Astrocyte of the cerebellum (primary cell): Measurements from ENCODE around the gene DCPS.

Source experiments
- DNase-seq: peaks from one replicate; pipeline ENCODE4 v3.0.0-alpha.2; 2011; ENCODE audit warnings: low read depth
- H3K4me3 ChIP-seq: 2 replicates; pipeline ENCODE4 v1.5.1; 2011; ENCODE audit warnings: mild to moderate bottlenecking, low read depth, low read length, moderate library complexity
- CTCF ChIP-seq: IDR thresholded peaks from 2 replicates; pipeline ENCODE4 v1.5.1; 2012; ENCODE audit warnings: low read length, low read depth, moderate library complexity, mild to moderate bottlenecking; ENCODE audit errors: missing control alignments
- in situ Hi-C: cut with HindIII; loops from 2 replicates; pipeline ENCODE4 v1.10.0; 2017; ENCODE audit warnings: low sequenced_read_pairs

The DCPS gene

GRCh38 chr11:126352163-126352562, 48.3 kb downstream of the DCPS start:
- DNase-seq = no peak
- H3K4me3 ChIP-seq = no peak overlapping the region
- in situ Hi-C loops = no loop called here
- TF ChIP-seq CTCF = no peak

DNA sequence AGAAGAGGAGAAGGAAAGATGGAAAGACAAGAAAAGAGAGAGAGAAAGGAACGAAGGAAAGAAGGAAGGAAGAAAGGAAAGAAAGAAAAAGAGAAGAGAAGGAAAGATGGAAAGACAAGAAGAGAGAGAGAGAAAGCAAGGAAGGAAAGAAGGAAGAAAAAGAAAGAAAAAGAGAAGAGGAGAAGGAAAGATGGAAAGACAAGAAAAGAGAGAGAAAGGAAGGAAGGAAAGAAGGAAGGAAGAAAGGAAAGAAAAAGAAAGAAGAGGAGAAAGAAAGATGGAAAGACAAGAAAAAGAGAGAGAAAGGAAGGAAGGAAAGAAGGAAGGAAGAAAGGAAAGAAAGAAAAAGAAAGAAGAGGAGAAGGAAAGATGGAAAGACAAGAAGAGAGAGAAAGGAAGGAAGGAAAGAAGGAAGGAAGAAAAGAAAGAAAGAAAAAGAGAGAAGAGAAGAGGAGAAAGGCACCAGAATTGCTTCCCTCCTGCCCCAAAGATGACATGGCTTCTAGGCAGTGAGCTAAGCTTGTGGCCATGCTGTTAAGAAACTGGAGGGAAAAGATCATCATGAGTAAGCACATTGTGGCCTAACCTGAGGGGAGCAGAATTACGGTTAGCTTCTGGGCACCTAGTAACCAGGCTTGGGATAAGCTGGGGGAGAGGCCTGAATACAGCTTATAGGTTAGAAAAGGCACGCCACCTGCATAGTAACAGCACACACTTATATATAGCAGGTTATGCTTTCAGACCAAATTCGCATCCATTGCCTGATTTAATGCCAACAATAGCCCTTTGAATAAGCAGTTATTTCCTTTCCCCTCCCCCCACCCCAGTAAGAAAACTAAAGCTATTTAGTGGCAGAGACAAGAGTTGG, 49.3 kb downstream of the DCPS start:
- TF ChIP-seq CTCF = no peak
- no peak for DNase-seq
- in situ Hi-C loops = no loop called here
- H3K4me3 ChIP-seq = no peak overlapping the region

DNA sequence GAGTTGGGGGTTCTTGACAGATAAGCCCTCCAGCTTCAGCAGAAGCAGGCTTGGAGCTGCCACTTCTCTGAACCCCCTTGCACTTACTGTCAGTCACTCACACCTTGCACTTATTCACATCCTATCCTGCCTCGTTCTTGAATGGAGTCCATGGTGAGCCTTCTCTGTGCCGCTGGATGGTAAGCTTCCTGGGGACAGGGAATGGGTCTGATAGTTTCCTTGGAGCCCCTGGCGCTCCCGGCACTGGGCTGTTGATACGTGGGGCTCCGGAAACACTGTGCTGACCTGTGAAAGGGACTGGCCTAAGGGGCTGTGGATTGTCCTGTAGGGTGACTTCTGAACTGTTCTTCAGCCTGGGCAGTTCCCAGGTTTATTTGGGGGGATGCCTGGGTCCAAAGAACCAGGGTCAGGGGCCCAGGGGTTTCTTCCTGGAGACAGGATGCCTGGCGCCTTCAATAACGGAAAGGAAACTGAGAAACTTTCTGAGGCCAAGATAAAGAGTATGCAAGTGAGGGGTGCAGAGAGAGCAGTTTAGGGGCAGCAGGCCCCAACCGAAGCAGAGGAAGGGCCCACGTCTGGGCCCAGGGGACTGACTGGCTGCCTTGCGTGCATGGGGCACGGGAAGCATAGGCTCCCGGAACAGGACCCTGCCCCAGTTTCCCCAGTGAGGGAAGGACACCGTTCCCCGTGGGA, 50.9 kb downstream of the DCPS start:
- DNase-seq = no peak
- H3K4me3 ChIP-seq = peak overlapping the region; percentile 74
- in situ Hi-C loops = no loop called here
- no peak for TF ChIP-seq CTCF

- DNase-seq = no peak
- in situ Hi-C loops = no loop called here
- H3K4me3 ChIP-seq = peak within 1 kb of the TSS; percentile 74
- no peak for TF ChIP-seq CTCF
These were observed 51.6 kb downstream of the DCPS start, which contains the start of gene ST3GAL4 for GRCh38 chr11:126355324-126355925. ST3GAL4 (plus strand) TSS chr11:126355686; CDS start chr11:126406156, 50,470 bp downstream.

DNA sequence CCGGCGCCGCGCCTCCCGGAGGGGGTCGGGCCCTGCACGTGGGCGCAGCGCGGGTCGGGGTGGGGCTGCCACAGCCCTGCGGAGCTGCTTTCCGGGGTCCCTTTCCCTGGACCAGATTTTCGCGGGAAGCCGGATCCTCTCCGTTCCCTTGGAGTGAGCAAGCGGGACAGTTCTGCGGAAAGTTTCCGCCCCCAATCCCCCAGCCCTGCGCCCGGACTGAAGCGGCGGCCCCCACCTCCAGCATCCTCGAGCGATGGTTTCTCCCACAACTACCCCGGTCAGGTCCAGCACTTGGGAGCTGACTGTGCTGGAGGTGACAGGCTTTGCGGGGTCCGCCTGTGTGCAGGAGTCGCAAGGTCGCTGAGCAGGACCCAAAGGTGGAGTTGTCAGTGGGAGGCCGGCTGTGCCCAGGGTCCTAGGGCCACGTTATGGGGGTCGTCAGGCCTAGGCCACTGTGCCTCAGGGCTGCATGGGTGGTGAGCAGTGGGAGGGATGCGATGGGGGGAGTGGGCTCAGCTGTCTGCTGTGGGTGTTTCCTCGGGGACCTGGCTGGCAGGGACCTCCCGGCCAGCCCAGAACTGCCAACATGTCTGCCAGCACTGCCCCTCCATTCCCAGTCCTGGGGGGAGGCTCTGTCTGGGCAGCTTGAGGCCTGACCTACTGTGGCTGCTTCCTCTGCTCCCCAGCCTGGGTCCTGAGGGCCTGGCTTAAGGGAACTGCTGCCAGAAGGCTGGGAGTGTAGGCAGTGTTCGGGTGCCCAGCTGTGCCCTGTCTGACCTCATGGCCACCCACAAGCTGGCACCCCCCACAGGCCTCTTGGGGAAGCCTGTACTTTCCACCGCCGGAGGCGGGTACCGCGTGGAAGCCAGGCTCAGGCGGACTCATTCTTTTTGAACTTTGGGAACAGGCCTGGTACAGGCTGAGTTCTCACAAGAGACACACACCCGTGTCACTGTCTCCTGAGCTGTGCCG, 52.4 kb downstream of the DCPS start:
- in situ Hi-C loops = no loop called here
- TF ChIP-seq CTCF = no peak
- no peak for DNase-seq
- H3K4me3 ChIP-seq = peak overlapping the region; percentile 74
